ENCODE data around the gene BUD31. TPM values are rescaled to one million over a fixed set of nuclear protein-coding genes. Genes with fewer than 3 reads are reported as not detected.

The BUD31 gene
- 100 to 1,000 TPM; 101 to 110 TPM for total RNA-seq

DNA sequence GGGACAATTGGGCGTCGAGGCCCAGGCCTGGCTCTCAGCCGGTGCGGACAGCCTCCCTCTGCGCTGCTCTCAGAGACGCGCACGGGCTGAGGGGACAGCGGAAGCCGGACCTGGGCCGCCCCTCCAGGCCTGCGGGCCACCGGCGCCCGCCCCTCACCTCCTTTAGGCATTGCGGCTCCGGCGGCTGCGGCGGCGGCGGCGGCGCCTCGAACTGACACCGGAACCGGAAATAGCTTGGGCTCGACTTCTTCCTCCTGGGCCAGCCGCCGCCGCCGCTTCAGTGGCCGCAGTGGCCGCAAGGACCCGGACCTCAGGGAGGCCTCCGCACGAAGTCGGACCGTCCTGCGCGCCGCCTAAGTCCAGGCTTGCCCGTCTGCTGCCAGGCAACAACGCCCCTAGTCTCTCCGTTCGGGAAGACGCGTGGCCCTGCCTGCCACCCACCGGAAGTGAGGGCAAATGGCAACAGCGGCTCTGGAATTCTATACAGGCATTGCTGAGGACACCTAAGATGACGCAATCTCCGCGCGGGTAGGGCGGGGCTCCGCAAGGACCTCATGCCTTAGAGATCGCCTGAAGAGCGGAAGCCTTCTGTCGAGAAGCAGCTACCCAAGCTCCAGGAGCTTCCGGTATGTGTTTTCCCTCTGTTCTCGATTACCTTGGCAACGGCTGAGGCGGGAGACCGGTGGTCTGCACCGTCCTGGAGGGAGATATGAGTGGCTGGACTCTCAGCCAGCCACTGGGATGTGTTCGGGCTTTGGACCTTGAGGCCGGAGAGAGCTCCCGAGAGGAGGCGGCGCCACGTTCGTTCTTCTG lies at the start of gene BUD31, which contains the start of gene PDAP1:
Gene BUD31, plus strand, starts transcription at position 591 of the 813 bp plus-strand sequence. CDS start 2,124 bp downstream, outside the sequence.
Gene PDAP1, minus strand, starts transcription at position 219 of the 813 bp plus-strand sequence. Its CDS starts 49 bp downstream, at position 170.
- Mint-ChIP-seq H3K9me3 (ENCODE audit: insufficient read depth) (no peaks in the 10 kb centered on the region), H3K27ac (peak within 1 kb of the TSS; percentile 99), H3K4me1 (ENCODE audit: low read depth) (peaks cover 49% of the 10 kb centered on the region), H3K27me3 (ENCODE audit: low read depth) (no peaks in the 10 kb centered on the region), H3K4me3 (peak within 1 kb of the TSS; percentile 98), H3K36me3 (ENCODE audit: low read depth) (peaks cover 39% of the 10 kb centered on the region)
- CTCF ChIA-PET: interaction anchor here (0.6 to 3.2 kb wide), 11 partner anchors 10 to 67 kb away, joined by 3 to 17 read pairs (median 3); partner anchors contain the start of genes CPSF4 and PTCD1
- ATAC-seq (peak; percentile 84), DNase-seq (peak; percentile 95)
- POLR2A ChIA-PET: interaction anchor here (0.6 to 4.0 kb wide), 27 partner anchors 9 to 690 kb away, joined by 3 to 53 read pairs (median 4); partner anchors contain the start of genes ARPC1A, ARPC1B, ATP5MF and CPSF4

DNA sequence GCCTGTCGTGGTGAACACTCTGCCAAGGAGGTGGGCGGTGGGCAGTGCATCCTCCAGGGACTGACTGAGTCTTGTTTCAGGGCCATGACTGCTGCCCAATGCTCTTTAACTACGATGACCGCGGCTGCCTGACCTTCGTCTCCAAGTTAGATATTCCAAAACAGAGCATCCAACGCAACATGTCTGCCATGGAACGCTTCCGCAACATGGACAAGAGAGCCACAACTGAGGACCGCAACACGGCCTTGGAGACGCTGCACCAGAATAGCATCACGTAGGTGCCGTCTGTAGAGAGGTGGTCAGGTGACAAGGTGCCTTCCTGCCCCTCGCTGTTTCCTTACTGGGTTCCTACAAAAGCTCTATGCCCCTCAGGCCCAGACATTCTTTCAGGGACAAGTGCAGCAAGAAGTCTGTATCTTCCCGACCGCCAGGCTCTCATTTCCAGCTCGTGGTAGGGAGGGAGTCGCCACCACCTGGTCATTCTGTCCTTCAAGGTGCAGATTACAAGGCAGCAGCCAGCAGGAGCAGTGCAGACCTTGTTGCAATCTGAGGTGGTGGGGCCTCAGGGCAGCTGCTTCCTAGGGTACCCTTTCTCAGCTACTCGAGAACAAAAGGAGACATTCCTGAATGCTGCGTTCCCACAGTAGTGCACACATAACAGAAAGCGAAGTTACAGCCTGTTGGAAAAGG lies 49.2 kb upstream of the BUD31 start:
- DNase-seq (no peak), ATAC-seq (no peak)
- Mint-ChIP-seq H3K27ac (no peak overlapping the region), H3K27me3 (ENCODE audit: low read depth) (no peaks in the 10 kb centered on the region), H3K4me3 (no peak overlapping the region), H3K4me1 (ENCODE audit: low read depth) (peaks cover 3% of the 10 kb centered on the region), H3K9me3 (ENCODE audit: insufficient read depth) (no peaks in the 10 kb centered on the region), H3K36me3 (ENCODE audit: low read depth) (peaks cover 51% of the 10 kb centered on the region)
- POLR2A ChIA-PET: interaction anchor here (0.9 to 1.0 kb wide), 2 partner anchors 9 to 49 kb away, joined by 3 read pairs; partner anchors contain the start of genes BUD31 and PDAP1
- CTCF ChIA-PET: interaction anchor here (1.0 kb wide), 1 partner anchor 9 kb away, joined by 3 read pairs; no protein-coding TSS in a partner anchor

DNA sequence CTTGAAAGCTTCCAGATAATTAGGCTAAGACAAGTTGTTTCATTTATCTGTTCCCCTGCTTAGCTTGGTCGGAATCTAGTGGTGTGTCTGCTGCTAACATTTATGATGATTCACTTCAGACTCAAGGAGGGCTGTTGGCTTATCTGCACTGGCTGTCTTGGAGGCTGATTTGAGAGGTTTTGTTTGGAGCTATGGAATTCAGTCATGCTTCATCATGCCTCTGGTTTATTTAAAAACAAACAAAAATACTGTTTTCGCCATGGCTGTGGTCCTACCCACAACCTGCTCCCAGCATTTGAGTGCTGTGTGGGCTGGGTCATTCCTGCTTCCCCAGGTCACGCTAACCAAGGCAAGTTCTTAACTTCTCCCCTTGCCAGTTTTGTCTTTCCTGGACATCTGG lies 46.0 kb upstream of the BUD31 start:
- no peaks in the 10 kb centered on the region for H3K9me3 Mint-ChIP-seq (ENCODE audit: insufficient read depth)
- ATAC-seq: no peak

DNA sequence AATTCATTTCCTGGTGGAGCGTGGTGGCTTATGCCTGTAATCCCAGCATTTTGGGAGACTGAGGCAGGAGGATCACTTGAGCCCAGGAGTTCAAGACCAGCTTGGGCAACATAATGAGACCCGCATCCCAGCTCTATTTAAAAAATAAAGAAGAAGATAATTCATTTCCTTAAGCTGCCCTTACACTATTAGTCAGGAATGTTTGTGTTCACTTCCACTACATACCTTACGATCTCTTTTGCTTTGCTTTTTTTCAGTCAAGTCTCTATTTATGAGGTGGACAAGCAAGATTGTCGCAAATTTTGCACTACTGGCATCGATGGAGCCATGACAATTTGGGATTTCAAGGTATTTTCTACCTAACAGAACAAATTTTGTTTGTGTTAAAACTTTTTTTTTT lies 45.5 kb upstream of the BUD31 start:
- POLR2A ChIA-PET: no interaction called here
- ATAC-seq: no peak
- H3K9me3 Mint-ChIP-seq (ENCODE audit: insufficient read depth): no peaks in the 10 kb centered on the region
- H3K36me3 Mint-ChIP-seq (ENCODE audit: low read depth): peaks cover 55% of the 10 kb centered on the region
- peaks cover 6% of the 10 kb centered on the region for H3K4me1 Mint-ChIP-seq (ENCODE audit: low read depth)
- CTCF ChIA-PET: interaction anchor here (1.2 kb wide), 1 partner anchor 46 kb away, joined by 3 read pairs; the partner anchor contains the start of genes BUD31 and PDAP1
- H3K27me3 Mint-ChIP-seq (ENCODE audit: low read depth): no peaks in the 10 kb centered on the region
- DNase-seq: no peak
- no peak overlapping the region for H3K27ac Mint-ChIP-seq
- H3K4me3 Mint-ChIP-seq: no peak overlapping the region

More for the DNA sequence above, 46.0 kb upstream of the BUD31 start:
- DNase-seq: no peak
- CTCF ChIA-PET: interaction anchor here (1.2 kb wide), 1 partner anchor 46 kb away, joined by 3 read pairs; the partner anchor contains the start of genes BUD31 and PDAP1
- Mint-ChIP-seq H3K27me3 (ENCODE audit: low read depth) (no peaks in the 10 kb centered on the region), H3K27ac (no peak overlapping the region), H3K4me1 (ENCODE audit: low read depth) (peaks cover 6% of the 10 kb centered on the region), H3K4me3 (no peak overlapping the region), H3K36me3 (ENCODE audit: low read depth) (peaks cover 60% of the 10 kb centered on the region)
- POLR2A ChIA-PET: no interaction called here

DNA sequence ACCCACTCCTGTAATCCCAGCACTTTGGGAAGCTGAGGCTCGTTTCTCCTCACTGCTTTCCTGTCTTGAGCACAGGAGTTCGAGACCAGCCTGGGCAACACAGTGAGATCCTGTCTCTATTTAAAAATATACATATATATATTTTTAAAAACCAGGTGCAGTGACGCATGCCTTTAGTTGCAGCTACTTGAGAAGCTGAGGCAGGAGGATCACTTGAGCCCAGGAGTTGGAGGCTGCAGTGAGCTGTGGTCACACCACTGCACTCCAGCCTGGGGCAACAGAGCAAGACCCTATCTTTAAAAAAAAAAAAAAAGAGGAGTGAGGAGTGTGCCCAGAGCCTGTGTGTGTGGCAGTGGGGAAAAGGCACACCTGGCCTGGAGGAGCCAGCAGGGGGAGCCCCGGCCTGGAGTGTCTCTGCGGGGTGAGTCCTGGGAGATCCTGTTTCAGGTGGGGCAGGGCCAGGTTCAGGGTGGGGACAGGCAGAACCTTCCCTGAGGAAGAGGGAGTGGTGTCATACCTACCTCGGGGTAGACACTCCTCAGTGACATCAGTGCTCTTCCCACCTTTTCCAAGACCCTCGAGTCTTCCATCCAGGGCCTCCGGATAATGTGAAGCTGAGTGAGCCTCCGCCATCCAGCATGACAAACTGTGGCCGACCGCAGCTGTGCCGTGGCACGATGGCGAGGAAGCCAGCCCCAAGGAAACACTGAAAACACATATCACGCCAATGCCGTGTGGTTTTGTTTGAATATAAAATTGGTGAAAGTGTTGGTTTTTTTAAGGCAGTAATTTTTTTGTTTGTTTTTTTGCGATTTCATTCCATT lies 43.2 kb upstream of the BUD31 start:
- no peaks in the 10 kb centered on the region for H3K27me3 Mint-ChIP-seq (ENCODE audit: low read depth)
- peaks cover 25% of the 10 kb centered on the region for H3K4me1 Mint-ChIP-seq (ENCODE audit: low read depth)
- ATAC-seq: peak; percentile 85
- H3K4me3 Mint-ChIP-seq: no peak overlapping the region
- H3K9me3 Mint-ChIP-seq (ENCODE audit: insufficient read depth): no peaks in the 10 kb centered on the region
- H3K36me3 Mint-ChIP-seq (ENCODE audit: low read depth): peaks cover 54% of the 10 kb centered on the region
- ChIA-PET CTCF (interaction anchor here (0.8 to 2.0 kb wide), 11 partner anchors 9 to 45 kb away, joined by 3 to 10 read pairs (median 4); partner anchors contain the start of genes ARPC1B, BUD31 and PDAP1), POLR2A (interaction anchor here (0.7 kb wide), 1 partner anchor 20 kb away, joined by 3 read pairs; no protein-coding TSS in a partner anchor)
- DNase-seq: peak; percentile 70
- H3K27ac Mint-ChIP-seq: no peak overlapping the region

DNA sequence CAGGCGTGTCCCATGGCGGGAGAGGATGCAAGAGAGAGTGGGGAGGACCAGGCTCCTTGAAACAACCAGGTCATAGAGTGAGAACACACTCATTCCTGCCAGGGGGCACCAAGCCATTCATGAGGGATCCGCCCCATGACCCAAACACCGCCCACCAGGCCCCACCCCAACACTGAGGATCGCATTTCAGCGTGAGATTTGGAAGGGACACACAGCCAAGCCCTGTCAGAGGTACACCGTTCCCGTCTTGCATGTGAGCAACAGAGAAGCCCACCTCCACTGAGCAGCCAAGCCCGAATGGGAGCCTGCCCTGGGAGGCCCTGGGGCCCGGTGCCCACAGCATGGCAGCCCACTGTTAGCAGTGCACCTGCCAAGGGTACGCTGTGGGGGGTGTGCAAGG lies 42.1 kb upstream of the BUD31 start:
- Mint-ChIP-seq H3K27me3 (ENCODE audit: low read depth) (no peaks in the 10 kb centered on the region), H3K36me3 (ENCODE audit: low read depth) (peaks cover 45% of the 10 kb centered on the region), H3K4me3 (no peak overlapping the region), H3K27ac (no peak overlapping the region), H3K9me3 (ENCODE audit: insufficient read depth) (no peaks in the 10 kb centered on the region), H3K4me1 (ENCODE audit: low read depth) (peaks cover 24% of the 10 kb centered on the region)
- no peak for ATAC-seq
- POLR2A ChIA-PET: no interaction called here
- CTCF ChIA-PET: interaction anchor here (0.9 kb wide), 1 partner anchor 26 kb away, joined by 3 read pairs; no protein-coding TSS in a partner anchor
- no peak for DNase-seq

DNA sequence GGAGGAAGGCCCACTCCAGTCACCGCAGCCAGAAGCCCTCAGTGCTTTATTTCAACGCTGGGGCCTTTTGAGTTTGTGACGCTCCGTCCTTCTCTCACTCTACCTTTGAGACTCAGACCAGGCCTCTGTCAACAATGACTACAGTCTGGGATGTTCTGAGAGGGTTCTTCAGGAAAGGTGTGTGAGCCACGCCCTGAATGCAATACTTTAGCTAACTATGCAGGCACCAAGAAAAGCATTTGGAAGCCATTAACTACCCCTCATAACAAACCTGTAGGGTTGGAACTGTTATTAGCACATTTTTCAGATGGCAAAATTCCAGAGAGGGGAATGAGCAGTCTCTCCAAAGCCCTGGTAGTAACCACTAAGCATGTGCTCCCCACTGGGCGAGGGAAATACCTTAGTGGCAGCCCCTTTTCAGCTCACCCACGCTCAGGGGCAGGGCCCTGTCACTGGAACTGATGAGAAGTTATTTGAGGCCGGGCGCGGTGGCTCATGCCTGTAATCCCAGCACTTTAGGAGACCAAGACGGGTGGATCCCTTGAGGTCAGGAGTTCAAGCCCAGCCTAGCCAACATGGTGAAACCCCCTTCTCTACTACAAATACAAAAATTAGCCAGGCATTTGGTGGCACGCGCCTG lies 39.9 kb upstream of the BUD31 start:
- H3K9me3 Mint-ChIP-seq (ENCODE audit: insufficient read depth): no peaks in the 10 kb centered on the region
- DNase-seq (no peak), ATAC-seq (no peak)
- CTCF ChIA-PET: no interaction called here
- no peak overlapping the region for H3K27ac Mint-ChIP-seq
- peaks cover 36% of the 10 kb centered on the region for H3K4me1 Mint-ChIP-seq (ENCODE audit: low read depth)
- POLR2A ChIA-PET: interaction anchor here (0.8 kb wide), 1 partner anchor 30 kb away, joined by 3 read pairs; no protein-coding TSS in a partner anchor
- no peaks in the 10 kb centered on the region for H3K27me3 Mint-ChIP-seq (ENCODE audit: low read depth)
- H3K36me3 Mint-ChIP-seq (ENCODE audit: low read depth): peaks cover 34% of the 10 kb centered on the region
- no peak overlapping the region for H3K4me3 Mint-ChIP-seq

DNA sequence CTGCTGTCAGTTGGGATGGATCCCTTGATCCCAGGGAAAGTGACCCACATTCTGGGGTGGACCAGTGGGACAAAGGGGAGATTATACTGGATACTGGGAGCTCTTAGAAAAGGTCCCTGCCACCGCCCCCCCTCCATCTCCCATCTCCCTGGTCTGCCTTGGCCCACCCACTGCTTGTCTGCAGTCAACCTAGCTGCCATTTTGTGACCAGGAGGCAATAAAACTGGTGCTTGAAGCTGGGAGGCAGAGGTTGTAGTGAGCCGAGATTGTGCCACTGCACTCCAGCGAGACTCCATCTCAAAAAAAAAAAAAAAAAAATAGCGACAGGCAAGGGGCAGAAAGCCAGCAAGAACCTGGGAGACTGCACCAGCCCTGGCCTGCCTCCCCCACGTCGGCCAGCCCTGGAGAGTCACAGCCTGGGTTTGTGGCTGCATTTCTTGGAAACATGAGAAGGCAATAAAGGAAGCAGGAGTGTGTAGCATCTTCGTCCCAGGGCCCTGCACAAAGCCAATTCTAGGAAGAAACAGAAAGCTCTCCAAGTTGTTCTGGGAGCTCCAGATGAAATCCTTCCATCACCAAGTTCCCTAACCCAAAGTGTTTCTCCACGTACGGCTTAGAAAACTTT lies 38.9 kb upstream of the BUD31 start:
- Mint-ChIP-seq H3K36me3 (ENCODE audit: low read depth) (peaks cover 28% of the 10 kb centered on the region), H3K4me3 (no peak overlapping the region), H3K27me3 (ENCODE audit: low read depth) (no peaks in the 10 kb centered on the region), H3K9me3 (ENCODE audit: insufficient read depth) (no peaks in the 10 kb centered on the region), H3K4me1 (ENCODE audit: low read depth) (peaks cover 37% of the 10 kb centered on the region), H3K27ac (no peak overlapping the region)
- no peak for DNase-seq
- ATAC-seq: no peak
- ChIA-PET CTCF (interaction anchor here (0.6 to 1.4 kb wide), 2 partner anchors 17 to 24 kb away, joined by 3 to 4 read pairs; no protein-coding TSS in a partner anchor), POLR2A (interaction anchor here (0.5 to 0.7 kb wide), 3 partner anchors 17 to 300 kb away, joined by 3 to 5 read pairs (median 3); no protein-coding TSS in a partner anchor)

DNA sequence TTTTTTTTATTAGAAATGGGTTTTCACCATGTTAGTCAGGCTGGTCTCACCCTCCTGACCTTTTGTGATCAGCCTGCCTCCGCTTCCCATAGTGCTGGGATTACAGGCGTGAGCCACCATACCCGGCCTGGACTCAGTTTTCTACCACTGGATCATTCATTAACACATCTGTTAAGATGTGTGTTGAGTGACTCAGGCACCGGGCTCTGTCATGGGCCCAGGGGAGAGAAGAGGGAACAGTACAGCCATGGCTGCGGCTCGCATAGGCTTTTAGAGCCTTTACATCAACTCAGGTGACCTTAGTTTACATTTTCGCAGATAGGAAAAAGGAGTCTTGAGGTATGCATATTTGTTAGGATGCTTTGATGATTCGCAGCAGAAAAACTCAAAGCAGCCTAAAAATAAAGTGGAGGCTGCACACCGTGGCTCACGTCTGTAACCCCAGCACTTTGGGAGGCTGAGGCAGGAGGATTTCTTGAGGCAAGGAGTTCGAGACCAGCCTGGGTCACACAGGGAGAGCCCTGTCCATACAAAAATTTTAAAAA lies 37.3 kb upstream of the BUD31 start:
- ATAC-seq (no peak), DNase-seq (no peak)
- Mint-ChIP-seq H3K4me1 (ENCODE audit: low read depth) (peaks cover 38% of the 10 kb centered on the region), H3K9me3 (ENCODE audit: insufficient read depth) (no peaks in the 10 kb centered on the region), H3K27ac (no peak overlapping the region), H3K27me3 (ENCODE audit: low read depth) (no peaks in the 10 kb centered on the region), H3K4me3 (no peak overlapping the region), H3K36me3 (ENCODE audit: low read depth) (peaks cover 21% of the 10 kb centered on the region)
- POLR2A ChIA-PET: interaction anchor here (6.7 kb wide), 1 partner anchor 36 kb away, joined by 53 read pairs; the partner anchor contains the start of genes BUD31 and PDAP1
- CTCF ChIA-PET: no interaction called here

All from activated CD8-positive, alpha-beta T cell treated with anti-CD3 and anti-CD28 coated beads, Interleukin-2, amount 10 ng/mL, durations not matched to agents 7 days and 5 days (primary cell).